Tongue (tissue), 2 donors: Measurements from ENCODE around the gene SSTR5. TPM values are rescaled to one million over a fixed set of nuclear protein-coding genes. Genes with fewer than 3 reads are reported as not detected.
"Not testable (repeated sequence)": the region's sequence is repeated elsewhere in the genome, so short reads cannot be mapped to it uniquely, and the experiment has no call there.

ENCODE experiments used
- DNase-seq: peaks from one replicate; pipeline ENCODE4 v3.0.0-alpha.2; 2015
- total RNA-seq: library from RNA; depleted of rRNA; stranded (reverse); fragments of >200 nt; gene quantifications from one replicate; pipeline ENCODE4 v1.2.3, GENCODE V29; 2014

Gene SSTR5
- total RNA-seq, 1 donor from 2014 or later: 0.72 TPM

DNA sequence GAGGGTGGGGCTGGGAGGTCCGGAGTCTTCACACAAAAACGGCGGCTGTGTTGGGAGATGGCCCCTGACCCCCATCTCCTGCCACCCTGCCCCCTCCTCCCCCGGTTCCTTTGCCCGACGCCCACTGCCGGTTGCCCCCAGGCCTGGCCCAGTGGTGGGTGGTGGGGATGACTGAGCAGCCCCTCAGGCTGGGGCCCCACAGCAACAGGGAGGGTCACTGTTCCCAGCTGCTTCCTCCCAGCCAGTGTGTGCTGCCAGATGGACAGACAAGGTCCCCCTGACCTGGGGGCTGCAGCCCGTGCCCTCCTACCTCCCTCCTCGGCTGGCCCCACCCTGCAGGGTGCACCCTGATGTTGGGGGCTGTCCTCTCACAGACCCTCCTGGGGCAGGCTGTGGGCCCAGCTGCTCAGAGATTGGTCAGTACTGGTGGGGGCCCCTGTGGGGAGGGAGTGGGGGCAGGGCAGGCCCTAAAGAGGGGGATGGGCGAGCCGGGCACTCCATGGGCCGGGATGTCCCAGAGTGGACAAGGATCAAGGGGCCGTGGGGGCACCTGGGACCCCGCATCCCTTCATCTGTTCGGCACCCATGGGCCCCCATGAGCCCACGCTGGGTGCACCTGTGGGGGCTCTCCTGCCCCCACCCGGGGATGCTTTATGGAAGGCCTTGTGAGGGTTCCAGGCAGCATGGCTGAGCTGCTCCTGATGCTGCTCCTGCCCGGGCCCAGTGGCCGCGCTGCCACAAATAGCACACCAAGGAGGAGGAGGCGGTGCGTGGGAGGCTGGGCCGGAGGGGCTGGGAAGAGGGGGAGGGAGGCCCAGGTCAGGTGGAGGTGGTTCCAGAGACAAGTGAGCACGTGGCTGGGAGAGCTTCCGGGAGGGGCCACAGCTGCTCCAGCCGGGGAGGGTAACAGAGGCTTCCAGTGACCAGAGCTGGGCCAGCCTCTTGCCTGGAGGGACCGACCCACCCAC lies 18.4 kb downstream of the SSTR5 start:
- DNase-seq: peak; percentile 33

DNA sequence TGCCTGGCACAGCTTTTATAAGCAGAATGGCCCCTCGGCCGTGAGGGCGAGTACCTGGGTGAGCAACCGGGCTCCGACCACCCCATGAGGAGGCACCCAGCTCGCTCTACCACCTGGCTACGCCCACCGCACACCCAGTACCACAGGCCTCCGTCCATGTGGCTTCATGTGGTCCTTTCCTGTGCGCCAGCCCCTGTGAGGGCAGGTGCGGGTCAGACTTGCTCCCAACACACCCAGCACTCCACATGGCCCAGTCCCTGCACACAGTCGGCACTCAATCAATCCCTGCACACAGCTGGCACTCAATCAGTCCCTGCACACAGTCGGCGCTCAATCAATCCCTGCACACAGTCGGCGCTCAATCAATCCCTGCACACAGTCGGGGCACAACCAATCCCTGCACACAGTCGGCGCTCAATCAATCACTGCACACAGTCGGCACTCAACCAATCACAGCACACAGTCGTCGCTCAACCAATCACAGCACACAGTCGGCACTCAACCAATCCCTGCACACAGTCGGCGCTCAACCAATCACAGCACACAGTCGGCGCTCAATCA lies 19.5 kb downstream of the SSTR5 start:
- no peak for DNase-seq

GRCh38 chr16:1092685-1093283 lies 20.2 kb downstream of the SSTR5 start:
- DNase-seq: not testable (repeated sequence)

DNA sequence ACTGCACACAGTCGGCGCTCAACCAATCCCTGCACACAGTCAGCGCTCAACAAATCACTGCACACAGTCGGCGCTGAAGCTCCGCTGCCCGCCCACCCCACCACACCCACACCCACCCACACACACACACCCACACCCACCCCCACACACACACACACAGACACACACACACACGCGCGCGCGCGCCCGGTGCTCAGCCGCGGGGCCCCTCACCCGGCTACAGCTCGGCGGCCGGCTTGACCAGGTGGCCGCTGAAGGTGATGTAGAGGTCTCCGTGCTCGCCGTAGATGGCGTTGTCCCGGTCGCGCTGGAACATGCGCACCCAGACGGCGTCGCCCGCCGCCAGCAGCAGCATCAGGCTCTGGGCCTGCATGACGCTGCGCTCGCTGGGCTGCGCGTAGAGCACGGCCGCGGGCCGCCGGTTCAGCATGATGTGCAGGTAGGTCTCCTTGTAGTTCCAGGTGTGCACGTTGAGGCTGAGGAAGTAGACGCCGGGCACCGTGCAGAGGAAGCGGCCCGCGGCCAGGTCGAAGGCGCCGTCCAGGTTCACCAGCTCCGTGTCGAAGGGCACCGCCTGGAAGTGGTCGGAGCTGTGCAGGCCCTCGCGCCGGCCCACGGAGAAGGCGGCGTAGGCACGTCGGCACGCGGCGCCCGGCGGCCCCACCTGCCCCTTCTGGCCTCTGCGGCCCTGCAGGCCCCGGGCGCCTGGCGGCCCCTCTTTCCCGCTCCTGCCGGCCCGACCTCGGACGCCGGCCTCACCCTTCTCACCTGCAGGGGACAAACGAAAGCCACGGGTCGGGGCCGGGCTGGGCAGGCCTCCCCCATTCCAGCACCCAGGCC lies 21.0 kb downstream of the SSTR5 start:
- DNase-seq: peak; percentile 30

- no peak for DNase-seq
These were observed 21.6 kb downstream of the SSTR5 start for GRCh38 chr16:1094124-1094479.

GRCh38 chr16:1094601-1095449 lies 22.3 kb downstream of the SSTR5 start:
- DNase-seq: no peak

GRCh38 chr16:1095450-1096168 lies 23.1 kb downstream of the SSTR5 start:
- DNase-seq: no peak

- DNase-seq: peak; percentile 36
These were observed 23.9 kb downstream of the SSTR5 start, which contains the start of gene C1QTNF8 for GRCh38 chr16:1096169-1097082. Gene C1QTNF8, minus strand, starts transcription at chr16:1096244. Its CDS starts 1,322 bp downstream, at chr16:1094922.

GRCh38 chr16:1097156-1097555 lies 24.6 kb downstream of the SSTR5 start:
- DNase-seq: no peak

GRCh38 chr16:1097800-1098199 lies 25.3 kb downstream of the SSTR5 start:
- no peak for DNase-seq

- no peak for DNase-seq
These were observed 25.9 kb downstream of the SSTR5 start for GRCh38 chr16:1098266-1098991.

GRCh38 chr16:1099189-1100083 lies 26.9 kb downstream of the SSTR5 start:
- no peak for DNase-seq

- no peak for DNase-seq
These were observed 27.7 kb downstream of the SSTR5 start for GRCh38 chr16:1100084-1100800.

DNA sequence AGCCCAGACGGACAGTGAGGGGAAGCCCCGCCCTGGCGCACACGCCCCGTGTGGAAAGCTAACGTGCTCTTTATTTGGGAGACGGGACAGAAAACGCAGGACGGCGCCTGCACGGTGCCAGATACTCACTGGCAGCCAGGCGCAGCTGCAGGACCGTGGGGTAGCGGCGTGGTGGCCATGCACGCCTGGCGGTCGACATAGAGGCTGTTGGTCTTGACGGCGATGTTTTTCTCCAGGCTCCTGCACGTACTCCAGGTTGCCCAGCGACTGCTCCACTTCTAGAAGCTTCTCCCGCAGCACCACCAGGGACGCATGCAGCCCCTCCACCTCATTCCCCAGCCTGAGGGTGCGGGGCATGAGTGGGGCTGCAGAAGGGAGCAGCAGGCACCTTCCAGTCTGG lies 28.6 kb downstream of the SSTR5 start:
- no peak for DNase-seq

DNA sequence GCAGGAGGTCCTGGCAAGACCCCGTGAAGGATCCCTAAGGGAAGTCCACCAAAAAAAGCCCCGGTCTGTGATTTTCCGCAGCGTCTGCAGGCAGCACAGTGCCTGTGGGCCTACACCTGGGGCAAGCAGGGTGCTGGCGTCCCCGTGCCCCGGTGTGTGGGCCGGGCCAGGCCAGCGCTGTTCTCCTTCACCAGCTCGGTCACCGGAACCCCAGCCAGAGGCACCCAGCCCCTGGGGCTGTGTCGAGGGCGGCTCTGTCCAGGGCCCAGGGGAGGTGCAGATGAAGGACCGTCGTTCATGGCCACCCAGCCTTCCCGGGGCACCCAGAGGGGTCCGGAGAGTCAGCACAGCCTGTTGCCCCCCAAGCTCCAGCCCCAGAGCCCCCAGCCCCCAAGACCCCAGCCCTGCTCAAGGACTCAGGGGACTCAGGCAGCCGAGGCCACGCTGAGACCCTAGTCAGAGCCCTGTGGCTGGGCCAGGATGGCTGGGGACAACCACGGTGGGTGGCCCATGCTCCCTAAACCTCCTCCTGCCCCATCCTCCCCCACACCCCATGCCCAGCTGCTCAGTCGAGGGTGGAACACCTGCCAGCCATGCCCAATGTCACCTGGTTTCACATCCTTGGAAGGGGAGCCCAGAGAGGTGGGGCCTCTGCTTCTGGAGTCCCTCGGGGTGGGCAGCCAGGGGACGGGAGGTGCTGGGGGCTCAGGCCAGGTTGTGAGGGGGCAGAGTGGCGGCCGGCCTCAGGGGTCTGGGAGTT lies 29.2 kb downstream of the SSTR5 start:
- no peak for DNase-seq

DNA sequence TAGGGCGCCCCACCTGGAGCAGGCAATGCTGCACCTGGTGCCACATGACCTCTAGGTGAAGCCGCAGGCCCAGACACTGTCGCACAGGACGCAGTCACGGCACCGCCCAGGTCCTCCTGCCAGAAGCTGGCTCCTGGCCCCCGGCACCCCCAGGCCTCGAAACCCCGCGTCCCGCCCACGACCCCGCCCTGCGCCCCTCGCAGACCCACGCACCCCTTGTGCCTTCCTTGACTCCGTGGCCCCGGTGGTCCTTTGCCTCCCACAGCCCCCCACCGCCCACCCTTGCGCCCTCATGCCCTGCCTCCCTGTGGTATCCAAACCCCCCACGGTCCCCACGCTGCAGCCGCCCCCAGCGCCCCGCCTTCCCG lies 29.8 kb downstream of the SSTR5 start:
- no peak for DNase-seq
